ENCODE results near the gene CHCHD3. TPM values are rescaled to one million over a fixed set of nuclear protein-coding genes. Genes with fewer than 3 reads are reported as not detected.
A peak's percentile ranks its signal among the peaks of the same experiment; 100 is the strongest.

CHCHD3 gene
- total RNA-seq, 1 experiment from 2014 or later: 149 TPM

DNA sequence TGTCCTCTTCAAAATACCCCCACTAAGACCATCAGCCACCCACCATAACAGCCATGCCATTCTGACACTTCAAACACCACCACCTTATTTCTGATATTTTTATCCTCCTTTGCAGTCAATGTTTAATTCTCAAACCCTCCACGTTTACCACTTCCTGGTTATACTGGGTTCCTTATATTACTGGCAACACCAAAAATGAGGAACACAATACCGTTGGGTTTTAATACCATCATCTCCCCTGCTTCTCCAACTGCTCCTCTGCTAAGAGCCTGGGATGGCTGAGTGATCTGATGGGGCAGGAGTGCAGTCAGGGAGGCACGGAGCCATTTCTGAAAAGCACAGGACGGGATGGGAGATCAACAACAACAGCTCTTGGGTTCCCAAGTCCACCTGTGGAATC lies 140.5 kb downstream of the CHCHD3 start:
- no TSS peak for BruUV-seq (replicated peaks)
- H3K9me3 ChIP-seq (ENCODE audit: low read length): no peaks in the 10 kb centered on the region
- H3K27ac ChIP-seq (ENCODE audit: low read length): no peak overlapping the region
- H3K79me2 ChIP-seq (ENCODE audit: low read length): no peaks in the 10 kb centered on the region
- no peaks in the 10 kb centered on the region for H3F3A ChIP-seq (ENCODE audit: low read length, unreplicated experiment)
- no peak overlapping the region for H2AFZ ChIP-seq (ENCODE audit: low read length)
- CTCF ChIA-PET: no interaction called here
- no peaks in the 10 kb centered on the region for H3K27me3 ChIP-seq (ENCODE audit: low read length)
- H3K36me3 ChIP-seq (ENCODE audit: low read depth, low read length): no peaks in the 10 kb centered on the region
- no peaks in the 10 kb centered on the region for H3K9me2 ChIP-seq (replicated peaks; ENCODE audit: low read length)
- H3K4me2 ChIP-seq (ENCODE audit: low read length): no peak overlapping the region
- intact Hi-C loops (cut with micrococcal nuclease): no loop called here
- no peak for TF ChIP-seq EZH2 (IDR thresholded peaks at IDR 0.05; ENCODE audit: low read length, unreplicated experiment)
- TF ChIP-seq, protein P1, sequence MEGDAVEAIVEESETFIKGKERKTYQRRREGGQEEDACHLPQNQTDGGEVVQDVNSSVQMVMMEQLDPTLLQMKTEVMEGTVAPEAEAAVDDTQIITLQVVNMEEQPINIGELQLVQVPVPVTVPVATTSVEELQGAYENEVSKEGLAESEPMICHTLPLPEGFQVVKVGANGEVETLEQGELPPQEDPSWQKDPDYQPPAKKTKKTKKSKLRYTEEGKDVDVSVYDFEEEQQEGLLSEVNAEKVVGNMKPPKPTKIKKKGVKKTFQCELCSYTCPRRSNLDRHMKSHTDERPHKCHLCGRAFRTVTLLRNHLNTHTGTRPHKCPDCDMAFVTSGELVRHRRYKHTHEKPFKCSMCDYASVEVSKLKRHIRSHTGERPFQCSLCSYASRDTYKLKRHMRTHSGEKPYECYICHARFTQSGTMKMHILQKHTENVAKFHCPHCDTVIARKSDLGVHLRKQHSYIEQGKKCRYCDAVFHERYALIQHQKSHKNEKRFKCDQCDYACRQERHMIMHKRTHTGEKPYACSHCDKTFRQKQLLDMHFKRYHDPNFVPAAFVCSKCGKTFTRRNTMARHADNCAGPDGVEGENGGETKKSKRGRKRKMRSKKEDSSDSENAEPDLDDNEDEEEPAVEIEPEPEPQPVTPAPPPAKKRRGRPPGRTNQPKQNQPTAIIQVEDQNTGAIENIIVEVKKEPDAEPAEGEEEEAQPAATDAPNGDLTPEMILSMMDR (conservative IDR thresholded peaks at IDR 0.05; ENCODE audit: low read depth, low read length): no peak
- no peak for TF ChIP-seq EZH2phosphoT487 (IDR thresholded peaks at IDR 0.05; ENCODE audit: borderline replicate concordance, low read length)
- H3K4me3 ChIP-seq (ENCODE audit: low read length): no peak overlapping the region
- DNase-seq (no peak), ATAC-seq (no peak)
- H4K20me1 ChIP-seq (ENCODE audit: low read length): no peaks in the 10 kb centered on the region
- POLR2A ChIA-PET (ENCODE audit: unreplicated experiment): no interaction called here
- no peak overlapping the region for H3K9ac ChIP-seq (ENCODE audit: low read length)
- no peaks in the 10 kb centered on the region for H3K4me1 ChIP-seq (ENCODE audit: insufficient read depth, low read length)

DNA sequence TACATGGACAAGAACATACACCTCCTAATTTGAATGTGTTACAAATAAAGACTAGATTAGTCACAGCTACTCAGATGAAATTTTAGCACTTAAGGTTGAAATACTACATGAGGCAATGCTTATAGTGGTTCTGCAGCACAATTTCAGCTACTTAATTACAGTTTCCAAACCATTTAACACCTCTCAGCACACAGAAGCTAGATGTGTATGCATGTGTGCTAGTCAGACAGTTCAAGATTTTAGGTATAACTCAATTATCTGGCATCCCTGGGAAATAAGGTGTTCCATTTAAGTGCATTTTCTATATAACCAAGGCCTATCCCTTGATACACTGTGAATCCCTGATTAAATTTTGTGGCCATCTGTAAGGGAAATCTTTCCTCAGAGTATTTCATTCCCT lies 141.8 kb downstream of the CHCHD3 start:
- TF ChIP-seq EZH2 (IDR thresholded peaks at IDR 0.05; ENCODE audit: low read length, unreplicated experiment) (no peak), EZH2phosphoT487 (IDR thresholded peaks at IDR 0.05; ENCODE audit: borderline replicate concordance, low read length) (no peak)
- TF ChIP-seq, protein P1 (conservative IDR thresholded peaks at IDR 0.05; ENCODE audit: low read depth, low read length): no peak
- Histone ChIP-seq H3F3A (ENCODE audit: low read length, unreplicated experiment) (no peaks in the 10 kb centered on the region), H3K4me1 (ENCODE audit: insufficient read depth, low read length) (no peaks in the 10 kb centered on the region), H3K4me2 (ENCODE audit: low read length) (no peak overlapping the region), H3K9me3 (ENCODE audit: low read length) (no peaks in the 10 kb centered on the region), H4K20me1 (ENCODE audit: low read length) (no peaks in the 10 kb centered on the region), H3K27ac (ENCODE audit: low read length) (no peak overlapping the region), H3K4me3 (ENCODE audit: low read length) (no peak overlapping the region), H3K36me3 (ENCODE audit: low read depth, low read length) (no peaks in the 10 kb centered on the region), H3K9me2 (replicated peaks; ENCODE audit: low read length) (no peaks in the 10 kb centered on the region), H3K79me2 (ENCODE audit: low read length) (no peaks in the 10 kb centered on the region), H3K27me3 (ENCODE audit: low read length) (no peaks in the 10 kb centered on the region), H3K9ac (ENCODE audit: low read length) (no peak overlapping the region), H2AFZ (ENCODE audit: low read length) (no peak overlapping the region)
- no TSS peak for BruUV-seq (replicated peaks)
- intact Hi-C loops (cut with micrococcal nuclease): no loop called here
- CTCF ChIA-PET: no interaction called here
- POLR2A ChIA-PET (ENCODE audit: unreplicated experiment): no interaction called here
- DNase-seq (no peak), ATAC-seq (no peak)

DNA sequence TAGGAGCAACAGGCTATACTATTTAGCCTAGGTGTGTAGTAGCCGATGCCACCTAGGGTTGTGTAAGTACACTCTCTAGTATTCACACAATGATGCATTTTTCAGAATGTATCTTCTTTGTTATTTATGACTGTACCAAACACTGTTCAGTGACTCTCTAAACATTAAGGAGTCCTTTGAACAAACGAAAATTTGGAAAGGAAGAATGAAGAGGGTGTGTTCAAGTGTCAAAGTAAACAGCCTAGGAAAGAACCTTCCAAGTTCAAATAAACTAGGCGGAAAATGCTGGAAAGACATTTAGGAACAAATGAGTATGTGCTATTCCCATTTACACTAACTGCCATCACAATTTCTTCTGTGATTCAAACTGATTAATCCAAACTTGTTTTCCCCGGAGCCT lies 142.4 kb downstream of the CHCHD3 start:
- no peaks in the 10 kb centered on the region for H3K9me3 ChIP-seq (ENCODE audit: low read length)
- no peaks in the 10 kb centered on the region for H3K36me3 ChIP-seq (ENCODE audit: low read depth, low read length)
- DNase-seq (peak; percentile 5), ATAC-seq (peak; percentile 75)
- no peaks in the 10 kb centered on the region for H3K9me2 ChIP-seq (replicated peaks; ENCODE audit: low read length)
- no peak overlapping the region for H3K27ac ChIP-seq (ENCODE audit: low read length)
- H4K20me1 ChIP-seq (ENCODE audit: low read length): no peaks in the 10 kb centered on the region
- BruUV-seq (replicated peaks): no TSS peak
- TF ChIP-seq, protein P1 (conservative IDR thresholded peaks at IDR 0.05; ENCODE audit: low read depth, low read length): no peak
- no peak for TF ChIP-seq EZH2 (IDR thresholded peaks at IDR 0.05; ENCODE audit: low read length, unreplicated experiment)
- no peak for TF ChIP-seq EZH2phosphoT487 (IDR thresholded peaks at IDR 0.05; ENCODE audit: borderline replicate concordance, low read length)
- H3K79me2 ChIP-seq (ENCODE audit: low read length): no peaks in the 10 kb centered on the region
- no peaks in the 10 kb centered on the region for H3K27me3 ChIP-seq (ENCODE audit: low read length)
- no peak overlapping the region for H3K9ac ChIP-seq (ENCODE audit: low read length)
- ChIA-PET POLR2A (ENCODE audit: unreplicated experiment) (no interaction called here), CTCF (no interaction called here)
- H3K4me3 ChIP-seq (ENCODE audit: low read length): no peak overlapping the region
- intact Hi-C loops (cut with micrococcal nuclease): loop anchor here (10.0 kb wide), 1 partner anchor 495 kb away; no protein-coding TSS in a partner anchor
- H3F3A ChIP-seq (ENCODE audit: low read length, unreplicated experiment): no peaks in the 10 kb centered on the region
- H3K4me1 ChIP-seq (ENCODE audit: insufficient read depth, low read length): no peaks in the 10 kb centered on the region
- no peak overlapping the region for H2AFZ ChIP-seq (ENCODE audit: low read length)
- H3K4me2 ChIP-seq (ENCODE audit: low read length): no peak overlapping the region
